GM21619 (cell line): ENCODE data around the gene ERVK3-1.

ENCODE experiments used
- ATAC-seq: cut with Tn5 transposase; IDR thresholded peaks from one replicate; pipeline ENCODE4 v1.9.1; 2021; ENCODE audit not compliant: unreplicated experiment

Gene ERVK3-1

DNA sequence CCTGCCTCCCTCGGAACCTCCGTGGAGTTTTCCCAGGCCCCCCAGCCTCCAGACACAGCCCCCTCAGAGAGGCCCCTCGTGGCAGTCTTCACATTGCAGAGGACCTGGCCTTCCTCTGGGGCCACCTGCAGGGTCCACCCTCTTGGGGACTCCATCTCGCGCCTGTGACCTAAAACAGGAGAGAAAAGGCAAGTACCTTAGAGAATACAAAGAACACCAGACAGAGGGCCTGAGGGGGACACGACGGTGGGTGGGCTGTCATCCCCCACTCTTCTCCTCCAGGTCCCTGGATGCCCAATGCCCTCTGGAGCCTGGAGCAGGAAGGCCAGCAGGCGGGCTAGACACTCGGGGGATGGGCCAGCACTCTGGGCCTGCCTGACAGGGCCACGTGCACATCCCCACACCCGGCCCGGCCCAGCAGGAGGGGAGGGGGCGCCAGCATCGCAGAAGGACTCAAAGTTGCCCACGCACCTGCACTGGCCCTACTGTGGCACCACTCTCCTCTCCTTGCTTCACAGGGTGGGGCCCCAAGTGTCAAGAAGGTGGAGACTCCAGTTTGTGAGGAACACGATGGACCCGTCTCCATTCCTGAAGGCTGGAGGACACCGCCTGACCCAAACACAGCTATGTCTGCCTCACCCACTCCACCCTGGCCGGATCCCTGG, 52.4 kb downstream of the ERVK3-1 start:
- no peak for ATAC-seq

DNA sequence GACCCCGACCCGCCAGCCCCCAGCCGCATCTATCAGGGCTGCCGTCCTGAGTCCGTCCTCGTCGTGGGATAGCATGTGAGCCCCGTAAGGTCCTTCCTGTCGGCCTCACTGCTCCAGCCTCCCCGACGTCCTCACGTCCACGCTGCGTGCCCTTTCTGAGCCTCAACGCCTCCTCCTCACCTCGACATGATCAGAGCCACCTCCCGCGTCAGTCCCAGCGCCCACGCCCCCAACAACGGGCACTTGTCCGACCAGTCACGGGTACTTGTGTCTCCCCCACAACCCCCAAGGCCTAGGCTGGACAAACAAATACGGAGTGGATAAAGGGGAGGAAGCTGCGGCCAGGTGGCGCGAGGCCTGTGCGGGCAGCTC, 56.7 kb downstream of the ERVK3-1 start:
- ATAC-seq, result peak; percentile 16

DNA sequence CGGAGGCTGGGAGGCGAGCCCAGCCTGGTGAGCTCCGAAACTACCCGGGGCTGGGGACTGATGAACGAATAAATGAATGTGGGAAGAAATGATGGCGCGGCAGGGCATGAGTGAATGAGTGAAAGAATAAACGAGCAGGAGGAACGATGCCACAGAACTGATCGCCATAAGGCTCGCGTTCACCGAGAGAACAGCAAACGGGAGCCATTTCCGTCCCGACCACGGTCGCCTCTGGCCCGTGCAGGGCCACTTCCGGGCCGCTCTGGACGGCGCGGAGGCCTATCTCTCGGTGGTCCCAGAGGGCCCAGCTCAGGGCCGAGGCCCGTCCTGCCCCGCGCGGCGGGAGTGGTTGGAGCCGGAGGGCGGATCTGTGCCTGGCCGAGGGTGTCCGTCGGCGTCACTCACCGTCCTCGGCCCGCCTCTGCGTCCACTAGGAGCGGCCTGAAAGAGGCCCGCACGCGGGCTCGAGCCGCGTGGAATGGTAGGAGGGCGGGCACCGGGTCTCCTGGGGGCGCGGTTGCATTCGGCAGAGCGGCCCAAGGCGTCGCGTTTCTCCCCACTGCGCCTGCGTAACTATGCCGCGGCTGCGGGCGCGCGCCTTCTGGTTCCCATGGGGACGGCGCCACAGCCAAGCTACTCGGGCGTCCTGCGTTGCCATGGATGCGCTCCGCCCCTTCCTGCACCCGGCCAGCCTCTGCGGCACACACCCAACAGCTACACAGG, 57.3 kb downstream of the ERVK3-1 start, which contains the start of gene ZNF497:
Gene ZNF497 (minus strand): TSS at position 480 of the 723 bp plus-strand sequence. CDS start 5,116 bp downstream, outside the sequence.
- peak; percentile 83 for ATAC-seq

GRCh38 chr19:58364146-58364545, 59.0 kb downstream of the ERVK3-1 start:
- ATAC-seq, result no peak
